HFF-Myc (cell line): ENCODE results near the gene JAKMIP2.

Experiments used
- DNase-seq: peaks from one replicate; pipeline ENCODE4 v3.0.0-alpha.2; 2011; ENCODE audit warnings: low read depth; ENCODE audit errors: extremely low read depth
- H3K4me3 ChIP-seq: replicated peaks from 2 replicates; pipeline ENCODE4 v1.5.1; 2011; ENCODE audit warnings: low read depth, mild to moderate bottlenecking, control low read depth, low read length
- CTCF ChIP-seq: IDR thresholded peaks from 2 replicates; pipeline ENCODE4 v1.5.1; 2012; ENCODE audit warnings: mild to moderate bottlenecking, low read depth, low read length, control low read depth; ENCODE audit errors: missing control alignments

JAKMIP2 gene

DNA sequence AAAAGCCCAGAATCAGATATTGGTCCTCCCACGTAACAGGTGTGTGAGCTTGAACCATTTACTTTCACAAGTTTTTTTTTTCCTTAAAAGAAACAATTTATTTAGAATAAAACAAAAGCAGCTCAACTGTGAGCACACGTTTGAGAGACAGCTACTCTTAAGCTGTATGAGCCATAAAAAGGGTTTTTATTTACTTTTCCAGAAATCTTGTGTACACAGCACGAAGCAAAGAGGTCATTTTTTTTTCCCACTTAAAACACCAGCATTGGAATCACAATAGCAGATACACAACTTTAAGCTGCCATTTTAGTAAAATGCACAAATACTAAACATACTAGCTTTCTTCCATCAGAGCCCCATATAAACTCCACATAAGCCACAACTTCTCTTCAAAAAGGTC is 44.6 kb downstream of the JAKMIP2 start:
- no peak for TF ChIP-seq CTCF
- no peak overlapping the region for H3K4me3 ChIP-seq
- DNase-seq: no peak

- no peak overlapping the region for H3K4me3 ChIP-seq
- TF ChIP-seq CTCF: no peak
- no peak for DNase-seq
These were observed 46.9 kb downstream of the JAKMIP2 start for GRCh38 chr5:147735621-147736125.

GRCh38 chr5:147734894-147735293 is 47.6 kb downstream of the JAKMIP2 start:
- DNase-seq: no peak
- no peak for TF ChIP-seq CTCF
- H3K4me3 ChIP-seq: no peak overlapping the region

GRCh38 chr5:147733075-147733474 is 49.5 kb downstream of the JAKMIP2 start:
- DNase-seq: no peak
- no peak overlapping the region for H3K4me3 ChIP-seq
- TF ChIP-seq CTCF: no peak

GRCh38 chr5:147732291-147732883 is 50.1 kb downstream of the JAKMIP2 start:
- DNase-seq: no peak
- no peak overlapping the region for H3K4me3 ChIP-seq
- TF ChIP-seq CTCF: no peak

DNA sequence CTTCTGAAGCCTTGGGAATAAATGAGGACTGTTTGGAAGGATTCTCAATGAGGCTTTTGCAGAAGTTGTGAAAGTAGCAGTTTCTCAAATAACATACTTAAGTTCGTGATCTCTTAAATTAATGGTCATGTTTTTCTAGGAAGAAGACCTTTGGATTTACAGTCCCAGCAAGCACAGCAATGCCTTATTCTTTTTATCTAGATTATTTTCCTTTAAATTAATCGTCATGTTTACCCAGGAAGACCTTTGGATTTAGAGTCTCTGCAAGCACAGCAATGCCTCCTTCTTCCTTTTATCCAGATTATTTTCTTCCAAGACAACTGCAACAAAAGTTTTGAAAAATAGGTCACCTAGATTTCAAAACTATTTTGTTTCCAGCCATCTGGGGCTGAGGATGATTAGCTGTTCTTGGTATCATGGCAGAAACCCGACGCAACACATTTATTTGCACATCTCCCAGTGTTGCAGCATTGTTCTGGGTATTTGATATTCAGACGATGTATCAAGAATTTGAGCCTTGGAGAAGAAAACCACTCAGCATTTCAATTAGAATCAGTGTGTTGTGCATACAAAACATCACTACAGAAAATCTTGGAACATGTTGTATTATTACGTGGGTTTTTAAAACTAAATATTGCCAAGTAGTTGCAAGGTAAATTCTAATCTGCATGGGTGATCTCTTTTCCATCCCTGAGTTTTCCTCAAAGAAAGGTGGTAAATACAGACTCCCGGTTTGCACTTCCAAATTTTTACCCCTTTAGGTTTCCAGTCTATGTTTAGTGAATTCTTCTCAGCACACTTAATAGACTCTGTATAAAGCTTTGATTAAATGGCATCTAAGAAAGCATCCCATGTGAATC is 50.9 kb downstream of the JAKMIP2 start:
- TF ChIP-seq CTCF: no peak
- DNase-seq: no peak

More for the DNA sequence above, 50.9 kb downstream of the JAKMIP2 start:
- no peak overlapping the region for H3K4me3 ChIP-seq
